ELR (cell line): ENCODE measurements around the gene BCL2.
"Not testable (repeated sequence)": the region's sequence is repeated elsewhere in the genome, so short reads cannot be mapped to it uniquely, and the experiment has no call there.

ENCODE experiments used
- DNase-seq: peaks from one replicate; pipeline ENCODE4 v3.0.0-alpha.2; 2015; ENCODE audit warnings: low read depth

The BCL2 gene

GRCh38 chr18:63319383-63320122 is at the start of gene BCL2:
BCL2 (minus strand) TSS chr18:63319769.
- peak; percentile 53 for DNase-seq

DNA sequence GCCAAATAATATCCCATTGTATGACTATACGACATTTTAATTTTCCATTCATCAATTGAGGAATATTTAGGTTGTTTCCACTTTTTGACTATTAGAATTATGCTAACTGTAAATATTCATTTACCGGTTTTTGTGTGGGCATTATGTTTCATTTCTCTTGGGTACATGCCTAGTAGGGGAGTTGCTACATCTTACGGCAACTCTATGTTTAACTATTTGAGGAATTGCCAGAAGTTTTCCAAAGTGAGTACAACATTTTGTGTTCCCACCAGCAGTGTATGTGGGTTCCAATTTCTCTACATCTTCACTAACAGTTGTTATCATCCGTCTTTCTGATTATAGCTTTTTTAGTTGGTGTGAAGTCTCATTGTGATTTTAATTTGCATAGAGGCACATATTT is 49.0 kb upstream of the BCL2 start:
- no peak for DNase-seq

- peak; percentile 98 for DNase-seq
These were observed 47.7 kb upstream of the BCL2 start, which contains the start of gene KDSR for GRCh38 chr18:63367053-63367953. KDSR (minus strand) TSS chr18:63367206; CDS start chr18:63367118, 88 bp downstream.

DNA sequence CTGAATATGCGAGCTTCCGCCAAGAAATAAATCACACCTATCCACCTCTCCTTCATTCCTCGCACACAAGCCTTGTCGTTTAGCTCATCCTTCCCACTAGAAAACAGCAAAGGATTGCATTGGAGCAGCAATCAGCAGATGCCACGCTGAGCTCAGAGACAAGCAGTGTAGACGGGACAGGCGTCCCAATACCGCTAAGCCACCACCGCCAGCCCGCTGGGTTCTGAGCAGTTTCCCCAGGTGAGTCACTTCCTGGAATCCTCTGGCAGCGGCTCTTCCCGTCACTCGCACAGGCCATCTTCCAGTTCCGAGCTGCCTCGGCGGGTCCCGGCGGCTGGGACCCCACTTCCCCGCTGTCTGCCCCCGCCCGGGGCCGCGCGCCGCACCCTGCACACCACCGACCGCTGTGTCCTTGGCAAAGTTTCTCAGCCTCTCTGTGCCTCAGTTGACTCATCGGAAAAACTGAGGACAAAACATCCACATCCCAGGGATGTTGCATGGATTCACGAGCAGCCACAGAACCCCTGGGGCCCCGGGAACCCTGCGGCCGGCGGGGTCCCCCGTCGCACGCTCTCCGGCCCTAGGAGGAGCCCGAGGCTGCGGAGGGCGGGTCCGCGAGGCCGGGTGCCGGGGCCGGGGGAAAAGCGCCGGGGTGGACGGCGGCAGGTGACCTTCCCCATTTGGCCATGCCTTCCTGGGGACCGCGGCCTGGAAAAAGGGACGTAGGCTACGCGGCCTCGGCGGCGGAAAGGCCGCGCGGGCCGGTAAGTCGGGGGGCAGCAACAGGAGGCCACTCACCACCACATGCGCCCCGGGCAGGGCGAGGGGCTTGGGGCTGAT is 46.9 kb upstream of the BCL2 start:
- DNase-seq: peak; percentile 92

DNA sequence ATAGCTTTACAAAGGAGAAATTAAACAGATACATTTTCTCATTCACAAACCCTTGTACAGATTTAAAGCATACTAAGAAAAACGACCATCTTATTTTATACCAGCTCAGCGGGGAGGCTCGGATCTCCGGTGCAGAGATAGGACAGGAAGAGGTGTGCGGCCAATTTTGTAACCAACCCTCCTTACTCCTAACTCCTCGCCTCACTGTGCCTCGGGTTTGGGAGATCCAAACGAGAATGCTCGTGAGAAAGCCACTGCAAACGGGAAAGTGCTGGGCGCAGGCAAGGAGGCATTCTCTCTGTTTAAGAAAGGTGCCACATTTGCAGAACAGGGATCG is 46.3 kb upstream of the BCL2 start:
- DNase-seq: peak; percentile 42

GRCh38 chr18:63363951-63364350 is 44.4 kb upstream of the BCL2 start:
- no peak for DNase-seq

DNA sequence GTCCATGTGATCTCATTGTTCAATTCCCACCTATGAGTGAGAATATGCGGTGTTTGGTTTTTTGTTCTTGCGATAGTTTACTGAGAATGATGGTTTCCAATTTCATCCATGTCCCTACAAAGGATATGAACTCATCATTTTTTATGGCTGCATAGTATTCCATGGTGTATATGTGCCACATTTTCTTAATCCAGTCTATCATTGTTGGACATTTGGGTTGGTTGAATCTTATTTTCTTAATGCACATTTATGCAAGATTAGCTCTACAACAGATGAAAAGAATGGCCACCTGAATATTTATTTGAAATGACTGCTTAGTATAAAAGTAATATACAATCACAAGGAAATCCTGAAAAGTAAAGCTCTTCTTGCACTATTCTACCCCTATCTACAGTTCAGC is 43.9 kb upstream of the BCL2 start:
- not testable (repeated sequence) for DNase-seq

DNA sequence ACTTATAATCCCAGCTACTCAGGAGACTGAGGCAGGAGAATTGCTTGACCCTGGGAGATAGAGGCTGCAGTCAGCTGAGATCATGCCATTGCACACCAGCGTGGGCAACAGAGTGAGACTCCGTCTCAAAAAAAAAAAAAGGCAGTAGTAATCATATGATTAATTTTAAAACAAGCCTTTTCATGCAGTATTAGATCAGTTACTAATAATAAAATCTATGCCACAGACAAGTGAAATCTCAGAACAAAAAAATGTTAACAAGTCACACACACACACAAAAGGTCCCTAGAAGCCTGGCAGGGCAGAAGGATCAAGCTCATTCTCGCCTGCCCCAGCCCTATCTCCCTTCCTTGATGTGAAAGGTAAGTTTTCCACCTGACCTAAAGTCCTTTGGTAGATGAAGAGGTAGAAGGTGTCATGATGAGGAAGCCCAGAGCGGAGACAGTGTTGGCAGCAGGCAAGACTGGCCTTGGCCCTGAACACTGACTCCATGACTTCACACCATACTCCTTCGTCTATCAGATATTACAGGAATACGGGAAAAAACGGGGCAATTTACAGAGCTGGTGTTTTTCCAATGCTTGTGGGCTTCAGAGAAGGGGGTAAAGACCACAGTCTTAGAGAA is 36.8 kb upstream of the BCL2 start:
- DNase-seq: no peak

DNA sequence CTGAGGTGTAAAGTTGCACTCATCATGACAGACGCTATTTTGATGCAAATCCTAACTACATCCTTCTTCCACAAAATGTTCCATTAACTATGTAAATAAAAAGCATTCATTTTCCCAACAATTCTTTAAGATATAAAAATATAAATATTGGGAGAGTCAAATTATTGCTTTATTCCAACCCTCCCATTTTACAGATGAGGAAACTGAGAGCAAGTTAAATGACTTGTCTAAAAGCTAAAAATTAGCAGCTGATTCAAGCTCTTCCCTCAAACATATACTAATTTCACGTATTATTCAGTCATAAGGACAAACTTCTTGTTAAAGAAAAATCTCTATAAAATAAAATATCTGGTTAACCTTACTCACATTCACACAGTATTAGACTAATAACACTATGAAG is 30.7 kb upstream of the BCL2 start:
- DNase-seq: no peak

GRCh38 chr18:63348508-63349136 is 29.1 kb upstream of the BCL2 start:
- no peak for DNase-seq

DNA sequence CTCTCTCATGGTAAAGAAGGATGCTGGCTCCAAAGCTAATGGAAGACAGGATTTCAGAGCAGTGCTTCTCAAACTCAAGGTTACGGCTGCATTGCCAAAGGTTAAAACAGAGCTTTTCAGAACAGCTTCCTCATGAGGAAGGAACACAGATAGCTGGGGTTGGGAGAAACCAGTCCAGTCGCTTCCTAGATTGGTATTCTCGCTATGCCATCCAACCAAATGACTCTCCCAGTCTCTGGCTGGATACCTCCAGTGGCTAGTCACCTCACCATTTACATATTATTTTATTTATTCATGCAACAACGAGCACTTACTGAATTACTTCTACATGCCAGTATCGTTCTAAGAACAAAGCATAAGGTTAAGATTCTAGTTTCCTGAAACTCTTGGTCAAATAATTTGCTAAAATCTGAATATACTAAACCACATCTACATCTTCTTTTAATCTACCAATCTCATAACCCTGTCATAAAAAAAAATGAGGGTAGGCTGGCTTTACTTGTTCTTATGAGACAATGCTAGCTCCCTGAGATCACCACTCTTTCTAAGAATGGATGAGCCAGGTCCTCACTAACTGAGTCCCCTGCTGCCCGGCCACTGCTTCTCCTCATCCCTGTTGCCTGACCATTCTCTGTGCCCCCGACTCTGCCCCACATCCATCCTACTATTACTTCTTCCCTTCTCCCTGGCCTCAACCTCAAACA is 27.1 kb upstream of the BCL2 start:
- no peak for DNase-seq

DNA sequence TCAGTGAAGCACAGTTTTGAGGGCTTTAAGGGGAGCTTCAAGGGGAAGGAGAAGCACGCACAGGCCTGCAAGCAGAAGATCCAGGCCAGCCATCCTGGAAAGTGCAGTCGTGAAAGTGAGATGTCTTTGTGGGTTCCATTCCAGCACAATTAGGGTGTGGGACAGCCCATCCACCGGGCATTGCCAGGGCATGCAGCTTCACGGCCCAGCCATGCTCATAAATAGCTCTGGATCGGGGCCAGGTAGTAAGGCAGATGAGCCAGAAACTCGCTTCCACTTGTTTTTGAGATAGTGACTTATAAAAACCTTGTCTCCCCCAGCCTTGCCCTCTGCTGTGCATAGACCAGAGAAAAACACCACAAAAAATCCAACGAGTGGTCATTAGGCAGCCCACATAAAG is 26.5 kb upstream of the BCL2 start:
- DNase-seq: no peak

- DNase-seq: no peak
These were observed 25.3 kb upstream of the BCL2 start for GRCh38 chr18:63344918-63345317.

DNA sequence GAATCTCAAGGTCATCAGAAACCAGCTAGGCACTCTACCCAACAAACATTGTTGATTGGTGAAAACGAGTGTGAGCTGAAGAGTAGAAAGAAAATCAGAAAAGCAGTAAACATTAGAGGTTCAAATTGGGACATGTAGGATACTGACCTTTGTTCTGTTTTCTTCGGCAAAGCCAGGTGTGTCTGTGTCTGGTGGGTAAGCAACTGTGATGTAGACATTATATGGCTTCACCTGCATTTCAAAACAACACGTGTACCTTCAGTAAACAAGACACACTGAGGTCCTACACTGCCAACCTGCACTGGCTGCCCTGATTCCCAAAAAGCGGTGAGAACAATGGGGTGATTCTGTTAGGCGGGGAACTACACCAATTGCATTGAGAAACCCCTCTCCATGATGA is 24.7 kb upstream of the BCL2 start:
- DNase-seq: no peak

- DNase-seq: peak; percentile 59
These were observed 22.6 kb upstream of the BCL2 start for GRCh38 chr18:63342206-63342605.

- DNase-seq: peak; percentile 66
These were observed 20.4 kb upstream of the BCL2 start for GRCh38 chr18:63339920-63340484.

- peak; percentile 97 for DNase-seq
These were observed 17.0 kb upstream of the BCL2 start for GRCh38 chr18:63336366-63337099.

- no peak for DNase-seq
These were observed 11.5 kb upstream of the BCL2 start for GRCh38 chr18:63331105-63331504.

- no peak for DNase-seq
These were observed 10.0 kb upstream of the BCL2 start for GRCh38 chr18:63329431-63330145.
